Loucy (cell line): ENCODE measurements around the gene AGXT2.
"Not testable (repeated sequence)": the region's sequence is repeated elsewhere in the genome, so short reads cannot be mapped to it uniquely, and the experiment has no call there.

ENCODE experiments used
- H2AFZ ChIP-seq: fragments of 200-600 bp; sonication (generic); 2 replicates; pipeline ENCODE4 v1.6.0; 2016; ENCODE audit warnings: antibody characterized with exemption, mild to moderate bottlenecking, low read length, moderate library complexity
- H3F3A ChIP-seq: fragments of 200-600 bp; 2 replicates; pipeline ENCODE4 v1.6.0; 2016; ENCODE audit warnings: antibody characterized with exemption, low read depth, mild to moderate bottlenecking
- H3K27me3 ChIP-seq: fragments of 200-600 bp; sonication (generic); 2 replicates; pipeline ENCODE4 v1.6.1; 2014; ENCODE audit warnings: low read length, mild to moderate bottlenecking; ENCODE audit not compliant: insufficient read depth, poor library complexity, severe bottlenecking
- H3K36me3 ChIP-seq: fragments of 200-600 bp; sonication (generic); 2 replicates; pipeline ENCODE4 v1.6.1; 2016; ENCODE audit warnings: low read length; ENCODE audit not compliant: insufficient read depth
- H3K4me1 ChIP-seq: fragments of 200-600 bp; sonication (generic); 2 replicates; pipeline ENCODE4 v1.5.1; 2014; ENCODE audit warnings: low read length, mild to moderate bottlenecking; ENCODE audit not compliant: insufficient read depth, poor library complexity, severe bottlenecking
- H3K4me2 ChIP-seq: fragments of 200-600 bp; sonication (generic); 2 replicates; pipeline ENCODE4 v1.6.0; 2014; ENCODE audit warnings: antibody characterized with exemption, low read length, low read depth, mild to moderate bottlenecking; ENCODE audit not compliant: poor library complexity, severe bottlenecking
- H3K4me3 ChIP-seq: fragments of 200-600 bp; sonication (generic); 2 replicates; pipeline ENCODE4 v1.5.1; 2014; ENCODE audit warnings: low read length, mild to moderate bottlenecking, mixed read lengths; ENCODE audit not compliant: poor library complexity, severe bottlenecking
- H3K79me2 ChIP-seq: fragments of 200-600 bp; sonication (generic); 2 replicates; pipeline ENCODE4 v1.6.1; 2014; ENCODE audit warnings: low read length; ENCODE audit not compliant: insufficient read depth
- H3K9ac ChIP-seq: fragments of 200-600 bp; sonication (generic); 2 replicates; pipeline ENCODE4 v1.6.0; 2014; ENCODE audit warnings: mild to moderate bottlenecking, low read depth, low read length, moderate library complexity; ENCODE audit not compliant: poor library complexity, severe bottlenecking
- H3K9me2 ChIP-seq: fragments of 200-600 bp; sonication (generic); replicated peaks from 2 replicates; pipeline ENCODE4 v1.6.1; 2016; ENCODE audit warnings: low read depth, low read length, mixed read lengths
- H3K9me3 ChIP-seq: fragments of 200-600 bp; sonication (generic); 2 replicates; pipeline ENCODE4 v1.6.1; 2014; ENCODE audit warnings: mild to moderate bottlenecking, antibody characterized with exemption, low read length, low read depth; ENCODE audit not compliant: insufficient read depth
- H4K20me1 ChIP-seq: fragments of 200-600 bp; sonication (generic); 2 replicates; pipeline ENCODE4 v1.6.0; 2014; ENCODE audit warnings: antibody characterized with exemption, low read length, mild to moderate bottlenecking; ENCODE audit not compliant: insufficient read depth, poor library complexity, severe bottlenecking
- CTCF ChIP-seq: fragments of 200-600 bp; sonication (generic); conservative IDR thresholded peaks from 2 replicates; pipeline ENCODE4 v1.5.1; 2014; ENCODE audit warnings: mild to moderate bottlenecking, antibody characterized with exemption, low read length
- EZH2phosphoT487 ChIP-seq: fragments of 200-600 bp; IDR thresholded peaks from 2 replicates; pipeline ENCODE4 v1.6.1; 2018; ENCODE audit warnings: antibody characterized with exemption, mild to moderate bottlenecking, moderate library complexity, borderline replicate concordance

The AGXT2 gene

GRCh38 chr5:34977934-34978613 lies 69.7 kb downstream of the AGXT2 start:
- no peak overlapping the region for H3K4me2 ChIP-seq
- H2AFZ ChIP-seq: no peak overlapping the region

GRCh38 chr5:34976347-34976746 lies 71.4 kb downstream of the AGXT2 start:
- H2AFZ ChIP-seq: no peak overlapping the region
- TF ChIP-seq EZH2phosphoT487 (no peak), CTCF (no peak)
- no peak overlapping the region for H3K4me2 ChIP-seq
- H3K4me1 ChIP-seq: no peaks in the 10 kb centered on the region
- no peaks in the 10 kb centered on the region for H3K9me2 ChIP-seq
- no peaks in the 10 kb centered on the region for H3K9me3 ChIP-seq
- H3K36me3 ChIP-seq: no peaks in the 10 kb centered on the region
- H3K9ac ChIP-seq: no peak overlapping the region
- H3F3A ChIP-seq: no peaks in the 10 kb centered on the region
- H3K4me3 ChIP-seq: no peak overlapping the region
- H3K79me2 ChIP-seq: no peaks in the 10 kb centered on the region
- no peaks in the 10 kb centered on the region for H3K27me3 ChIP-seq
- H4K20me1 ChIP-seq: no peaks in the 10 kb centered on the region

More at GRCh38 chr5:34977934-34978613, 69.7 kb downstream of the AGXT2 start:
- Histone ChIP-seq H3F3A (no peaks in the 10 kb centered on the region), H3K9me2 (no peaks in the 10 kb centered on the region), H3K9ac (no peak overlapping the region), H3K36me3 (no peaks in the 10 kb centered on the region), H3K4me3 (no peak overlapping the region), H3K4me1 (no peaks in the 10 kb centered on the region), H3K9me3 (no peaks in the 10 kb centered on the region), H3K27me3 (no peaks in the 10 kb centered on the region), H3K79me2 (no peaks in the 10 kb centered on the region), H4K20me1 (no peaks in the 10 kb centered on the region)
- TF ChIP-seq CTCF (no peak), EZH2phosphoT487 (no peak)

- H3K4me3 ChIP-seq, H3F3A ChIP-seq, H3K9me2 ChIP-seq, H3K79me2 ChIP-seq, H3K9ac ChIP-seq, H3K27me3 ChIP-seq, H4K20me1 ChIP-seq, H3K4me1 ChIP-seq, H2AFZ ChIP-seq, H3K4me2 ChIP-seq, H3K9me3 ChIP-seq, H3K36me3 ChIP-seq: not testable (repeated sequence)
Observed at GRCh38 chr5:34971655-34972054, 76.1 kb downstream of the AGXT2 start.

GRCh38 chr5:34970552-34970951 lies 77.2 kb downstream of the AGXT2 start:
- Histone ChIP-seq H3K27me3 (no peaks in the 10 kb centered on the region), H4K20me1 (no peaks in the 10 kb centered on the region), H3K9me2 (no peaks in the 10 kb centered on the region), H3F3A (no peaks in the 10 kb centered on the region), H3K9ac (no peak overlapping the region), H3K79me2 (no peaks in the 10 kb centered on the region), H2AFZ (no peak overlapping the region), H3K36me3 (no peaks in the 10 kb centered on the region), H3K4me2 (no peak overlapping the region), H3K4me3 (no peak overlapping the region), H3K4me1 (no peaks in the 10 kb centered on the region), H3K9me3 (no peaks in the 10 kb centered on the region)
- TF ChIP-seq EZH2phosphoT487 (no peak), CTCF (no peak)
